ENCODE data around the gene CEACAM19.

- no peak for TF ChIP-seq HCFC1 (IDR thresholded peaks at IDR 0.05; ENCODE audit: low read depth, low read length)
- no peak for TF ChIP-seq CTCF (IDR thresholded peaks at IDR 0.05 in 2 of 3, conservative IDR thresholded peaks at IDR 0.05 in 1 of 3; ENCODE audit: insufficient read depth in 2 of 3, low read depth in 1 of 3, low read length in 3 of 3)
- TF ChIP-seq EP400 (IDR thresholded peaks at IDR 0.05), result no peak
- TF ChIP-seq NRF1 (conservative IDR thresholded peaks at IDR 0.05 in 1 of 2, IDR thresholded peaks at IDR 0.05 in 1 of 2), result no peak
Measured at GRCh38 chr19:44649578-44650145, 21.6 kb upstream of the CEACAM19 start.
